ENCODE results near the gene GCLC.

Gene GCLC

DNA sequence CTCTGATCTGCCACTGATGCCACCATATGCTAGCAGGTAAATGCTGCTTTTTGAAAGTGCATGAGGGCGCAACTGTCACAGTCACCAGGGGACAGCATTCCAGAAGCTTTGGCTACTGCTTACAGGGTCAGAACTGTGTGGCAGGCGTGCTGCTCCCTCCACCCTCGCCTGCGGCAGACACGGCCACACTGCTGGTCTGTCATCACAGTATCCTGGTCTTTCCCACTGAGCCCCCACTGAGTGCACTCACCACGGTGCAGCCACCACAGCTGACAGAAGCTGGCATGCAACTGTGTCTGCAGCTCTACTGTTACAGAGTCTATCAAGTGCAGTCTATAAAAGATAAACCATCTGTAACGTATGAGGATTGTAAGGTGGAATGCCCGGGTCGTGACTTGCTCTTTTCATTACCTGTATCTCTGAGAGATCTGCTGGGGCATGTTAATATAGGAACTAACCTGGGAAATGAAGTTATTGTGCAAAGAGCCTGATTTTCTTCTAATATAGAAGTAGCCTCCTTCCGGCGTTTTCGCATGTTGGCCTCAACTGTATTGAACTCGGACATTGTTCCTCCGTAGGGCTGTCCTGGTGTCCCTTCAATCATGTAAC is 24.5 kb downstream of the GCLC start:
- no peak overlapping the region for H3K4me2 ChIP-seq (ENCODE audit: low read length)
- H3K27me3 ChIP-seq (ENCODE audit: control insufficient read depth, insufficient read depth, low read length) = no peaks in the 10 kb centered on the region
- H3K9me3 ChIP-seq (replicated peaks; ENCODE audit: low read length) = no peaks in the 10 kb centered on the region
- no peak overlapping the region for H3K9ac ChIP-seq (ENCODE audit: low read depth, low read length)
- peaks cover 23% of the 10 kb centered on the region for H3K4me1 ChIP-seq (ENCODE audit: control insufficient read depth, insufficient read depth, low read length)
- peaks cover 16% of the 10 kb centered on the region for H3K36me3 ChIP-seq (ENCODE audit: insufficient read depth, low read length)
- H3K4me3 ChIP-seq (ENCODE audit: low read length) = no peak overlapping the region

- H3K9ac ChIP-seq (ENCODE audit: low read depth, low read length) = no peak overlapping the region
- no peaks in the 10 kb centered on the region for H3K9me3 ChIP-seq (replicated peaks; ENCODE audit: low read length)
- H3K27me3 ChIP-seq (ENCODE audit: control insufficient read depth, insufficient read depth, low read length) = no peaks in the 10 kb centered on the region
- peaks cover 10% of the 10 kb centered on the region for H3K4me1 ChIP-seq (ENCODE audit: control insufficient read depth, insufficient read depth, low read length)
- peaks cover 16% of the 10 kb centered on the region for H3K36me3 ChIP-seq (ENCODE audit: insufficient read depth, low read length)
- no peak overlapping the region for H3K4me2 ChIP-seq (ENCODE audit: low read length)
- H3K4me3 ChIP-seq (ENCODE audit: low read length) = no peak overlapping the region
These were observed 26.0 kb downstream of the GCLC start for GRCh38 chr6:53518862-53519261.

- Histone ChIP-seq H3K9ac (ENCODE audit: low read depth, low read length) (no peak overlapping the region), H3K9me3 (replicated peaks; ENCODE audit: low read length) (no peaks in the 10 kb centered on the region), H3K27me3 (ENCODE audit: control insufficient read depth, insufficient read depth, low read length) (no peaks in the 10 kb centered on the region), H3K4me3 (ENCODE audit: low read length) (no peak overlapping the region), H3K36me3 (ENCODE audit: insufficient read depth, low read length) (peaks cover 20% of the 10 kb centered on the region), H3K4me2 (ENCODE audit: low read length) (no peak overlapping the region), H3K4me1 (ENCODE audit: control insufficient read depth, insufficient read depth, low read length) (no peaks in the 10 kb centered on the region)
These were observed 27.9 kb downstream of the GCLC start for GRCh38 chr6:53517021-53517420.

DNA sequence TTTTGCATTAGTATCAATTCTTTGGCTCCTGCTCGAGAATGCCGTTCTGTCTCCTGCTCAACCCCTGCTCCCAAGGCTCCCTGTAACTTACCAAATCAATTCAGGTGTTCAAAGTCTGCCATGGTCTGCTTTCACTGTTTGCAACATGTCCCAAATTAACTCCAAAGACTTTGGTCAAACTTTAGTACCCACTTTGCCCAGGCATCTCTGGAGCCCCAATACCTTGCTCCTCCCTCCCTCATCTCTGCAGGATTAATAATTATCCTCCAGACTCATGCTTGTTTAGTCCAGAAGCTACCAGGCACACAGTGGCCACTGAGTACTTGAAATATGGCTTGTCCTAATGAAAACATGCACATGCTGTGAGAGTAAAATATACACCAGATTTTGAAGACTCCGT is 30.2 kb downstream of the GCLC start:
- Histone ChIP-seq H3K9ac (ENCODE audit: low read depth, low read length) (no peak overlapping the region), H3K4me3 (ENCODE audit: low read length) (no peak overlapping the region), H3K4me1 (ENCODE audit: control insufficient read depth, insufficient read depth, low read length) (no peaks in the 10 kb centered on the region), H3K9me3 (replicated peaks; ENCODE audit: low read length) (no peaks in the 10 kb centered on the region), H3K4me2 (ENCODE audit: low read length) (no peak overlapping the region), H3K27me3 (ENCODE audit: control insufficient read depth, insufficient read depth, low read length) (no peaks in the 10 kb centered on the region), H3K36me3 (ENCODE audit: insufficient read depth, low read length) (peaks cover 23% of the 10 kb centered on the region)

GRCh38 chr6:53513519-53513966 is 31.4 kb downstream of the GCLC start:
- Histone ChIP-seq H3K4me2 (ENCODE audit: low read length) (no peak overlapping the region), H3K9ac (ENCODE audit: low read depth, low read length) (no peak overlapping the region), H3K36me3 (ENCODE audit: insufficient read depth, low read length) (peaks cover 23% of the 10 kb centered on the region), H3K4me3 (ENCODE audit: low read length) (no peak overlapping the region), H3K9me3 (replicated peaks; ENCODE audit: low read length) (no peaks in the 10 kb centered on the region), H3K27me3 (ENCODE audit: control insufficient read depth, insufficient read depth, low read length) (no peaks in the 10 kb centered on the region), H3K4me1 (ENCODE audit: control insufficient read depth, insufficient read depth, low read length) (no peaks in the 10 kb centered on the region)

GRCh38 chr6:53513056-53513455 is 31.8 kb downstream of the GCLC start:
- Histone ChIP-seq H3K4me1 (ENCODE audit: control insufficient read depth, insufficient read depth, low read length) (no peaks in the 10 kb centered on the region), H3K27me3 (ENCODE audit: control insufficient read depth, insufficient read depth, low read length) (no peaks in the 10 kb centered on the region), H3K9me3 (replicated peaks; ENCODE audit: low read length) (no peaks in the 10 kb centered on the region), H3K36me3 (ENCODE audit: insufficient read depth, low read length) (peaks cover 23% of the 10 kb centered on the region), H3K4me2 (ENCODE audit: low read length) (no peak overlapping the region), H3K4me3 (ENCODE audit: low read length) (no peak overlapping the region), H3K9ac (ENCODE audit: low read depth, low read length) (no peak overlapping the region)

DNA sequence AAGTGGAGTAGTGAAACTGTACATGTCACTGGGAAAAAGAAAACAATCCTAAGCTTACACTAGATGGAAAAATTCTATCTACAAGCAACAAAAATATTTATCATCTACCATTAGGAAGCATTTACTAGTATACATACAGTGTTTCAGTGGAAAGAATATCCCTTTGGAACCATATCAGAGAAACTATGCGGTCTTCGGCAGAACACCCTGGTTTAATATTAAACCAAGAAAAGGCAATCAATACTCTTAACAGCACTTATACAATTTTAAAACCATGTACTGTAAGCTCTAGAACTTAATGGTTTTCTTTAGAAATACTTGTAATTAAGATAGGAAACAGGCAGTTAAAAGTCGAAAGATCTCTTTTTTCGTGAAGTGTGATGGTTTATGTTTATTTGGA is 32.3 kb downstream of the GCLC start:
- Histone ChIP-seq H3K4me1 (ENCODE audit: control insufficient read depth, insufficient read depth, low read length) (no peaks in the 10 kb centered on the region), H3K36me3 (ENCODE audit: insufficient read depth, low read length) (peaks cover 23% of the 10 kb centered on the region), H3K27me3 (ENCODE audit: control insufficient read depth, insufficient read depth, low read length) (no peaks in the 10 kb centered on the region), H3K4me2 (ENCODE audit: low read length) (no peak overlapping the region), H3K9me3 (replicated peaks; ENCODE audit: low read length) (no peaks in the 10 kb centered on the region), H3K4me3 (ENCODE audit: low read length) (no peak overlapping the region), H3K9ac (ENCODE audit: low read depth, low read length) (no peak overlapping the region)

DNA sequence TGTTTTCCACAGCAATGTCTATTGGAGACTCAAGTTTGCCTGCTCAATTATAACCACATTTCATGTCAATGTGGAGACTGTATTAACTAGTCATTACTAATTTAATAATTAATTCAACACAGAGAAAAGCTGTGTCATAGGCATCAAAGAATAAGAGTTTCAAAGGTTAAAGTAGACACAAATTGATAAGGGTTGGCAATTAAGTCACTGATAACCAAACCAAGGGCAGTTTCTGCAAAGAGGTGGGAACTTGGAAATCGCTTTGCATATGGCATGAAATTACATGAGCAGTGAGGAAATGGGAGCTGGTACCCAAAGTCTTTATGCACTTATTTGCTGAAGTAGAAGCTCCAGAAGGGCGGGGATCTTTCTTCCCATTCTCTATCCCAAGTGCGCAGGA is 34.2 kb downstream of the GCLC start:
- Histone ChIP-seq H3K4me3 (ENCODE audit: low read length) (no peak overlapping the region), H3K9me3 (replicated peaks; ENCODE audit: low read length) (no peaks in the 10 kb centered on the region), H3K27me3 (ENCODE audit: control insufficient read depth, insufficient read depth, low read length) (no peaks in the 10 kb centered on the region), H3K36me3 (ENCODE audit: insufficient read depth, low read length) (peaks cover 28% of the 10 kb centered on the region), H3K9ac (ENCODE audit: low read depth, low read length) (no peak overlapping the region), H3K4me1 (ENCODE audit: control insufficient read depth, insufficient read depth, low read length) (no peaks in the 10 kb centered on the region), H3K4me2 (ENCODE audit: low read length) (no peak overlapping the region)

- Histone ChIP-seq H3K4me1 (ENCODE audit: control insufficient read depth, insufficient read depth, low read length) (no peaks in the 10 kb centered on the region), H3K4me2 (ENCODE audit: low read length) (no peak overlapping the region), H3K4me3 (ENCODE audit: low read length) (no peak overlapping the region), H3K9me3 (replicated peaks; ENCODE audit: low read length) (no peaks in the 10 kb centered on the region), H3K27me3 (ENCODE audit: control insufficient read depth, insufficient read depth, low read length) (no peaks in the 10 kb centered on the region), H3K9ac (ENCODE audit: low read depth, low read length) (no peak overlapping the region), H3K36me3 (ENCODE audit: insufficient read depth, low read length) (peaks cover 41% of the 10 kb centered on the region)
These were observed 38.0 kb downstream of the GCLC start for GRCh38 chr6:53506872-53507271.

GRCh38 chr6:53504512-53504911 is 40.4 kb downstream of the GCLC start:
- Histone ChIP-seq H3K36me3 (ENCODE audit: insufficient read depth, low read length) (peaks cover 35% of the 10 kb centered on the region), H3K27me3 (ENCODE audit: control insufficient read depth, insufficient read depth, low read length) (no peaks in the 10 kb centered on the region)

DNA sequence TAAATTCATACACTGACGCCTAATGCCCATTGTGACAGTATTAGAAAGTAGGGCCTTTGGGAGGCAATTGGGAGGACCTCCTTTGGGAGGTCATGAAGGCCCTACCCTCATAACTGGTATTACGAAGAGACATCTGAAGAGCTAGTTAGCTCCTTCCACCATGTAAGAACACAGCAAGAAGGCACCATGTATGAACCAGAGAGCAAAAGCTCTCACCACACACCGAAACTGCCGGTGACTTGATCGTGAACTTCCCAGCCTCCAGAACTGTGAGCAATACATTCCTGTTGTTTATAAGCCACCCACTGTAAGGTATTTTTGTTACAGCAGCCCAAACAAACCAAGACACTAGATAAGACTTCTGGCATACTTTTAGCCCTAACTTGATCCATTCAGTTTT is 41.8 kb downstream of the GCLC start:
- Histone ChIP-seq H3K27me3 (ENCODE audit: control insufficient read depth, insufficient read depth, low read length) (no peaks in the 10 kb centered on the region), H3K9ac (ENCODE audit: low read depth, low read length) (no peak overlapping the region), H3K4me2 (ENCODE audit: low read length) (no peak overlapping the region), H3K4me1 (ENCODE audit: control insufficient read depth, insufficient read depth, low read length) (no peaks in the 10 kb centered on the region), H3K9me3 (replicated peaks; ENCODE audit: low read length) (no peaks in the 10 kb centered on the region), H3K4me3 (ENCODE audit: low read length) (no peak overlapping the region), H3K36me3 (ENCODE audit: insufficient read depth, low read length) (peaks cover 41% of the 10 kb centered on the region)

More at GRCh38 chr6:53504512-53504911, 40.4 kb downstream of the GCLC start:
- no peaks in the 10 kb centered on the region for H3K4me1 ChIP-seq (ENCODE audit: control insufficient read depth, insufficient read depth, low read length)
- H3K4me2 ChIP-seq (ENCODE audit: low read length) = no peak overlapping the region
- no peak overlapping the region for H3K9ac ChIP-seq (ENCODE audit: low read depth, low read length)
- no peaks in the 10 kb centered on the region for H3K9me3 ChIP-seq (replicated peaks; ENCODE audit: low read length)
- no peak overlapping the region for H3K4me3 ChIP-seq (ENCODE audit: low read length)

GRCh38 chr6:53501432-53501831 is 43.5 kb downstream of the GCLC start:
- no peaks in the 10 kb centered on the region for H3K9me3 ChIP-seq (replicated peaks; ENCODE audit: low read length)
- H3K9ac ChIP-seq (ENCODE audit: low read depth, low read length) = no peak overlapping the region
- H3K36me3 ChIP-seq (ENCODE audit: insufficient read depth, low read length) = peaks cover 34% of the 10 kb centered on the region
- H3K4me1 ChIP-seq (ENCODE audit: control insufficient read depth, insufficient read depth, low read length) = peaks cover 13% of the 10 kb centered on the region
- no peaks in the 10 kb centered on the region for H3K27me3 ChIP-seq (ENCODE audit: control insufficient read depth, insufficient read depth, low read length)
- no peak overlapping the region for H3K4me2 ChIP-seq (ENCODE audit: low read length)
- H3K4me3 ChIP-seq (ENCODE audit: low read length) = no peak overlapping the region

Measured in skeletal muscle satellite cell (primary cell).